Neural progenitor cell (in vitro differentiated cells): ENCODE measurements around the gene ZBTB12. TPM values are rescaled to one million over a fixed set of nuclear protein-coding genes. Genes with fewer than 3 reads are reported as not detected.

Source experiments
- DNase-seq: peaks from one replicate; pipeline ENCODE4 v3.0.0-alpha.2; 2016; ENCODE audit warnings: low spot score
- H2AFZ ChIP-seq: fragments of 200-600 bp; sonication (generic); replicated peaks from 2 replicates; pipeline ENCODE4 v1.6.1; 2016; ENCODE audit warnings: antibody characterized with exemption
- H3F3A ChIP-seq: fragments of 200-600 bp; sonication (generic); 2 replicates; pipeline ENCODE4 v1.6.1; 2016; ENCODE audit warnings: antibody characterized with exemption, low read depth
- H3K27ac ChIP-seq: fragments of 200-600 bp; sonication (generic); 2 replicates; pipeline ENCODE4 v1.5.1; 2016; ENCODE audit warnings: mild to moderate bottlenecking
- H3K27me3 ChIP-seq: fragments of 200-600 bp; sonication (generic); 2 replicates; pipeline ENCODE4 v1.6.1; 2016; ENCODE audit warnings: mild to moderate bottlenecking, moderate library complexity
- H3K36me3 ChIP-seq: fragments of 200-600 bp; sonication (generic); 2 replicates; pipeline ENCODE4 v1.5.1; 2016
- H3K4me1 ChIP-seq: fragments of 200-600 bp; sonication (generic); 2 replicates; pipeline ENCODE4 v1.6.1; 2016; ENCODE audit warnings: mixed run types
- H3K4me2 ChIP-seq: fragments of 200-600 bp; sonication (generic); 2 replicates; pipeline ENCODE4 v1.6.1; 2016
- H3K4me3 ChIP-seq: fragments of 200-600 bp; sonication (generic); 2 replicates; pipeline ENCODE4 v1.5.1; 2016
- H3K79me2 ChIP-seq: fragments of 200-600 bp; sonication (generic); 2 replicates; pipeline ENCODE4 v1.6.1; 2016; ENCODE audit warnings: low read depth
- H3K9ac ChIP-seq: fragments of 200-600 bp; sonication (generic); 2 replicates; pipeline ENCODE4 v1.6.1; 2016
- H3K9me3 ChIP-seq: fragments of 200-600 bp; sonication (generic); 2 replicates; pipeline ENCODE4 v1.5.1; 2016; ENCODE audit warnings: low read depth
- H4K20me1 ChIP-seq: fragments of 200-600 bp; sonication (generic); 2 replicates; pipeline ENCODE4 v1.6.1; 2016; ENCODE audit warnings: low read depth
- H3K27ac Mint-ChIP-seq: 3 replicates; pipeline ENCODE4 v1.8.0; 2021; ENCODE audit warnings: mixed read lengths
- H3K27me3 Mint-ChIP-seq: 2 replicates; pipeline ENCODE4 v1.8.0; 2022; ENCODE audit warnings: low read depth, mild to moderate bottlenecking, inconsistent platforms, moderate library complexity, mixed read lengths; ENCODE audit not compliant: insufficient read depth
- H3K36me3 Mint-ChIP-seq: 3 replicates; pipeline ENCODE4 v1.8.0; 2021; ENCODE audit warnings: mixed read lengths
- H3K4me1 Mint-ChIP-seq: 3 replicates; pipeline ENCODE4 v1.8.0; 2021; ENCODE audit warnings: mixed read lengths
- H3K4me3 Mint-ChIP-seq: 3 replicates; pipeline ENCODE4 v1.8.0; 2021; ENCODE audit warnings: mild to moderate bottlenecking, moderate library complexity, mixed read lengths
- H3K9me3 Mint-ChIP-seq: 3 replicates; pipeline ENCODE4 v1.8.0; 2020; ENCODE audit warnings: mixed read lengths
- CTCF ChIP-seq: fragments of 200-600 bp; sonication (generic); IDR thresholded peaks from 2 replicates; pipeline ENCODE4 v1.5.1; 2017; ENCODE audit warnings: antibody characterized with exemption, mild to moderate bottlenecking
- EZH2 ChIP-seq: fragments of 200-600 bp; sonication (generic); IDR thresholded peaks from 2 replicates; pipeline ENCODE4 v1.6.1; 2017; ENCODE audit warnings: antibody characterized with exemption, mild to moderate bottlenecking, moderate library complexity
- EZH2phosphoT487 ChIP-seq: fragments of 200-600 bp; sonication (generic); IDR thresholded peaks from 2 replicates; pipeline ENCODE4 v1.6.1; 2017; ENCODE audit warnings: antibody characterized with exemption
- small RNA-seq: library from RNA; depleted of rRNA; stranded (forward); fragments of <200 nt; gene quantifications from one replicate; pipeline ENCODE3, GENCODE V24; 2015
- total RNA-seq: library from RNA; depleted of rRNA; stranded (reverse); fragments of >200 nt; gene quantifications from 2 replicates; pipeline ENCODE4 v1.2.3, GENCODE V29; 2015; ENCODE audit warnings: low replicate concordance

The ZBTB12 gene
- total RNA-seq, 1 donor from 2014 or later: 8.4 TPM

GRCh38 chr6:31850765-31851484 is 51.0 kb downstream of the ZBTB12 start:
- Mint-ChIP-seq H3K4me3 (no peak overlapping the region), H3K9me3 (peaks cover 10% of the 10 kb centered on the region), H3K36me3 (peaks cover 10% of the 10 kb centered on the region), H3K27ac (no peak overlapping the region), H3K27me3 (no peaks in the 10 kb centered on the region), H3K4me1 (peaks cover 2% of the 10 kb centered on the region)
- Histone ChIP-seq H3K36me3 (no peaks in the 10 kb centered on the region), H3K27ac (no peak overlapping the region), H2AFZ (no peak overlapping the region), H3K79me2 (no peaks in the 10 kb centered on the region), H3K27me3 (no peaks in the 10 kb centered on the region), H4K20me1 (no peaks in the 10 kb centered on the region), H3K4me1 (no peaks in the 10 kb centered on the region), H3K4me2 (no peak overlapping the region), H3K9me3 (no peaks in the 10 kb centered on the region), H3K4me3 (no peak overlapping the region), H3F3A (peaks cover 5% of the 10 kb centered on the region), H3K9ac (no peak overlapping the region)
- DNase-seq: no peak
- TF ChIP-seq CTCF: no peak
- no peak for TF ChIP-seq EZH2
- TF ChIP-seq EZH2phosphoT487: no peak

Small RNAs within 50 kb of the gene (small RNA-seq; reads per million reads assigned to genes)
- gene AL645922.1: not detected

Other genes with a start within 250 kb of the ZBTB12 start
- 171 and 310 TPM in 2 replicates for gene BAG6, start 249.4 kb downstream of the ZBTB12 start, total RNA-seq
- gene APOM, start 246.2 kb downstream of the ZBTB12 start, total RNA-seq: 2.6 and 4.2 TPM in 2 replicates
- 14.6 and 17.1 TPM in 2 replicates for gene C6orf47, start 241.3 kb downstream of the ZBTB12 start, total RNA-seq
- 20.2 and 21.0 TPM in 2 replicates for gene GPANK1, start 237.1 kb downstream of the ZBTB12 start, total RNA-seq
- gene CSNK2B, start 236.0 kb downstream of the ZBTB12 start, total RNA-seq: 126 and 190 TPM in 2 replicates
- gene LY6G5B, start 232.1 kb downstream of the ZBTB12 start, total RNA-seq: 2.8 and 8.6 TPM in 2 replicates
- gene LY6G5C, start 221.0 kb downstream of the ZBTB12 start, total RNA-seq: 0.09 TPM in 1 of 2 replicates, not detected in the other
- gene ABHD16A, start 198.8 kb downstream of the ZBTB12 start, total RNA-seq: 21.3 and 45.0 TPM in 2 replicates
- not detected in 2 replicates for gene LY6G6F, start 195.2 kb downstream of the ZBTB12 start, total RNA-seq
- gene LY6G6D, start 186.7 kb downstream of the ZBTB12 start, total RNA-seq: 0.90 TPM in 1 of 2 replicates, not detected in the other
- gene LY6G6C, start 180.3 kb downstream of the ZBTB12 start, total RNA-seq: not detected in 2 replicates
- gene MPIG6B, start 178.7 kb downstream of the ZBTB12 start, total RNA-seq: not detected in 2 replicates
- 94.3 and 202 TPM in 2 replicates for gene DDAH2, start 172.8 kb downstream of the ZBTB12 start, total RNA-seq
- 234 and 307 TPM in 2 replicates for gene CLIC1, start 165.6 kb downstream of the ZBTB12 start, total RNA-seq
- 45.5 and 50.9 TPM in 2 replicates for gene MSH5, start 162.1 kb downstream of the ZBTB12 start, total RNA-seq
- 10.1 and 11.9 TPM in 2 replicates for gene SAPCD1, start 139.4 kb downstream of the ZBTB12 start, total RNA-seq
- gene VWA7, start 124.8 kb downstream of the ZBTB12 start, total RNA-seq: 0.15 and 0.34 TPM in 2 replicates
- 34.1 and 66.8 TPM in 2 replicates for gene VARS1, start 106.3 kb downstream of the ZBTB12 start, total RNA-seq
- 105 and 125 TPM in 2 replicates for gene LSM2, start 95.1 kb downstream of the ZBTB12 start, total RNA-seq
- 0.49 and 1.2 TPM in 2 replicates for gene HSPA1L, start 86.8 kb downstream of the ZBTB12 start, total RNA-seq
- gene HSPA1A, start 86.5 kb downstream of the ZBTB12 start, total RNA-seq: 36.0 and 84.3 TPM in 2 replicates
- 35.3 and 65.1 TPM in 2 replicates for gene HSPA1B, start 74.3 kb downstream of the ZBTB12 start, total RNA-seq
- gene NEU1, start 39.3 kb downstream of the ZBTB12 start, total RNA-seq: 17.4 and 30.3 TPM in 2 replicates
- 0.32 and 0.93 TPM in 2 replicates for gene SLC44A4, start 23.1 kb downstream of the ZBTB12 start, total RNA-seq
- 93.3 and 189 TPM in 2 replicates for gene EHMT2, start 4.4 kb downstream of the ZBTB12 start, total RNA-seq
- 1.1 and 1.4 TPM in 2 replicates for gene C2, start 25.6 kb upstream of the ZBTB12 start, total RNA-seq
- 0.50 TPM in 1 of 2 replicates, not detected in the other for gene CFB, start 44.0 kb upstream of the ZBTB12 start, total RNA-seq
- 129 and 135 TPM in 2 replicates for gene NELFE, start 56.9 kb upstream of the ZBTB12 start, total RNA-seq
- gene SKIC2, start 57.1 kb upstream of the ZBTB12 start, total RNA-seq: 21.0 and 50.5 TPM in 2 replicates
- gene DXO, start 70.1 kb upstream of the ZBTB12 start, total RNA-seq: 10.2 and 23.0 TPM in 2 replicates
- 1.7 and 4.3 TPM in 2 replicates for gene C4A, start 80.0 kb upstream of the ZBTB12 start, total RNA-seq
- 0.30 and 1.5 TPM in 2 replicates for gene C4B, start 112.7 kb upstream of the ZBTB12 start, total RNA-seq
- gene CYP21A2, start 136.3 kb upstream of the ZBTB12 start, total RNA-seq: 0.09 TPM in 1 of 2 replicates, not detected in the other
- 0.71 and 3.2 TPM in 2 replicates for gene TNXB, start 207.3 kb upstream of the ZBTB12 start, total RNA-seq
- gene ATF6B, start 226.2 kb upstream of the ZBTB12 start, total RNA-seq: 19.4 and 41.8 TPM in 2 replicates
- 3.6 and 11.8 TPM in 2 replicates for gene FKBPL, start 228.2 kb upstream of the ZBTB12 start, total RNA-seq
- gene PRRT1, start 249.9 kb upstream of the ZBTB12 start, total RNA-seq: 0.40 TPM in 1 of 2 replicates, not detected in the other